Kidney glomerular epithelial cell (primary cell): ENCODE measurements around the gene SMIM36.
"Not testable (repeated sequence)": the region's sequence is repeated elsewhere in the genome, so short reads cannot be mapped to it uniquely, and the experiment has no call there.

Experiments
- DNase-seq: peaks from one replicate; lab custom pipeline; 2025; lab: John Stamatoyannopoulos, UW

The SMIM36 gene

DNA sequence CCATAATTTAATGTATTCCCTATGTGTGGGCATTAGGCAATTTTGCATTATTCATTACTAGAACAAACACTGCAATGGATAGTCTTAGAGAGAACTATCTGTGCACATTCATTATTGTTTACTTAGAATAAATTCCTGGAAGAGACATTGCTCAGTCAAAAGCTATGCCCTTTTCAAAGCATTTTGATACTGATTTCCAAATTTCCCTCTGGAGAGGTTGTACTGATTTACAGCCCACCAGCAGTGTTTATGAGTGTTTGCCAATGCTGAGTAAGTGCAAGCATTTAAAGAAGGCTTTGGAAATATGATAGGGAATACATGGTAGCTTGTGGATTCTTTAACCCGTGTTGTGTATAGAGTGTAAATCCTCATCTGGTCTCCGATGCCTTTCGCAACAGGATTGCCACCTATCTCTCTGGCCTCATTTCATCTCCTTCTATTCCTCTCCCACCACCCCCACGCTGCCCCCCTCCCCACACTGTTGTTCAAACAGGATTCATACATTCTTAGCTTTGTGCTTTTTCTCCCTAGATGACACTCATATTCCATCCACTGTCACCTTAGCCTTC lies 56.3 kb downstream of the SMIM36 start:
- DNase-seq: peak; percentile 30

DNA sequence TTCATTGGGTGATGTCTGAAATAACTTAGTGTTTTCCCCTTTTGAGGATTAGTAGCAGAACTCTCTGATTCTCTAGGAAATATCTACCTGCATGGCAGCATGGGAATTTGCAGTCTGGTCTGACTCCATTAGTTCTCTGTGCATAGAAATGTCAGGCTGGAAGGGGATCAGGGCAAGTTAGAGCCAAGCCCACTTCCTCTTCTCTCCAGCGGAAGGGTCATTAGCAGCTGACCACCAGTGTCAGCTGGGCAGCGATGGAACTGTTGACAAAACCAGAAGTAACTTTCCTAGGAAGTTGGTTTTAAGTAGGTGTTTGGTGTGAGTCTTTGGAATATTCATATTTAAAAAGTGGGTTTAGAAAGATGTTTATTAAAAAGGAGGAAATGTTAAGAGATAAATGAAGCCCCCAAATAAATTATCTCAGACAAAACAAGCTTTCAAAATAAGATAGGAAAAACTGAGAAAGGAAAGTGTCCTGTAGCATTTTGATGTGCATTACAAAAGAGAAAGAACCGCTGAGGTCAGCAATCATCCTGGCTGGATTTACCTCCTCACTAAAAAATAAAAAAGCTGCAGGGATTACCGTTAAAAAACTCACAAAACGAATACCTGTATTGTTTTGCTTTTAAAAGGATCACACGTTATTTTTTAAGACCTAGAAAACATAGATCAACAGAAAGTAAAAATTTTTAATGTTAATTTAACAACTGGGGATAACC lies 57.3 kb downstream of the SMIM36 start:
- DNase-seq: no peak

DNA sequence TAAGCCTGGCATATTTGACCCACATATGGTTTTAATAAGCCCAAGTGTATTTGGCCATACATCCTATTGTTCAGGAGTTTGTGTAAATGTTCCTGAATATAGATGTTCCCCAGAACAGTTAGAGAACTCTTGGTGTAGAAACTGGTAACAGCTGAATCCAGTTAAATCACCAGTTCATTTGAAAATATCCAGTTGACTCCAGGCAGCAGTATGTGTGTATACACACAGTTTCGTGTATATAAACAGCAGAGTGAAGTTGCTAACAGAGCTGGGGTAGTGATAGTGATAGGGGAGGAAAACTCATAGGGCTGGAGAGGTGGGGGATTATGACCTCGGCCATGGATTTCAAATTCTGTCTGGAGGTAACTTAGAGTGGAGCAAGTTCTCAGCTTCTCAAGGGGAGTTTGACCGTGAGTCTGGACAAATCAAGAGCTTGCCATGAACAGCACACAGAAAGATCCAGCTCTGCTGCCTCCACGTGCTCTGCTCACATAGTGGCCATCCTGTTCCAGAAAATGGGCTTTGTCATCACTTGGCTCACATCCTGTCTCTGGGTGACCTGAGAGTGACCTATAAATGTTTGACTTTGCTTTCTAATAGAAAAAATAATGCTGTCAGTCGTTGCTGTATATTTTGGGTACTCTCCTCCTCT lies 59.0 kb downstream of the SMIM36 start:
- no peak for DNase-seq

DNA sequence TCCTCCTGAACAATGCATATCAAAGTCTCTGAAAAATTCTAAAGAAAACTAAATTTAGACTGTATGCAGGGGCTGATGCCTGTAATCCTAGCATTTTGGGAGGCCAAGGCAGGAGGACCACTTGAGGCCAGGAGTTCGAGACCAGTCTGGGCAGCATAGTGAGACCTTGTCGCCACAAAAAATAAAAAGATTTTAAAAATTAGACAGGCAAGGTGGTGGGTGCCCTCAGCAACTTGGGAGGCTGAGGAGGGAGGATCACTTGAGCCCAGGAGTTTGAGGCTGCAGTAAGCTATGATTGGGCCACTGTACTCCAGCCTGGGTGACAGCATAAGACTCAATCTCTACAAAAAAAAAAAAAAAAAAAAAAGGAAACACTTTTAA lies 59.5 kb downstream of the SMIM36 start:
- no peak for DNase-seq

DNA sequence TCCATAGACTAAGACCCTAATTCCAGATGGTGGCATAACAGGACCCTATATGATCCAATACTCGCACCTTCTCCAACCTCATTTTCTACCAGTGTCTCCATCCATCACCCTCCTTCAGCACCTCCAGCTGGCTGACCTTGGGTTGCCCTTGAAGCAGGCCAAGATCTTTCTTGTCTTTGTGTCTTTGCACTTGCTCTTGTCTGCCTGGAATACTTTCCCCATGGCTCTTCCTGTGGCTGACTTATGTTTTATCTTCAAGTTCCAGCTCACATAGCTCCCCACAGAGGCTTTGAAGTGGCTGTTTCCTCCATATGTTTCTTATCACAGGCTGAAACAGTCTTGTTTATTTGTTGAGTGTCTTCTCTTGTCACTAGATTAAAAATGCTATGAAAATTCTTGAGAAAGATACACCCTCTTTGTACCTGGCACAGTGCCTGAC lies 60.0 kb downstream of the SMIM36 start:
- no peak for DNase-seq

DNA sequence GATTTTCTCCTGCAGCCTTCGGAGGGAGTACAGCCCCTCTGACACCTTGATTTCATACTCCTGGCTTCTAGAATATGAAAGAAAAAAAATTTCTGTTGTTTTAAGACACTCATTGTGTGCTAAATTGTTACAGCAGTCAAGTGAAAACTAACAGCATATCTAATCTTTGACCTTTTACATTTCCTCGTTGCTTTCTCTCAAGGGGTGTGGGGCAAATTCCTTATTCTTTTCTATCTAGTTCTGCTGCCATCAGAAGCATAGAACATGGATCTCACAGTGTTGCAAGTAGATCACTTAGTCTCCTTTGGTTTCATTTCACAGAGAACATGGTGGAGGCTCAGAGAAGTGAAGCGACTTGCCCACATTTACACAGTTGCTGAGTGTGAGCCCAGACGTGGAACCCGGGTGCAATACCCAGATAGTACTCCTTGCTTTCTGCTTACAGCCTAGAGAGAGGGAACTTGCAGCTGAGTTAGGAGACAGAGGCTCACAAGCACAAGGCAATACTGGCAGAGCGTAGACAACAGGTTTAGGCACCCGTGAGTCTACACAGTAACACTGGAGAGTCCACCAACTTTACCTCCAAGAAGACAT lies 60.9 kb downstream of the SMIM36 start:
- no peak for DNase-seq

DNA sequence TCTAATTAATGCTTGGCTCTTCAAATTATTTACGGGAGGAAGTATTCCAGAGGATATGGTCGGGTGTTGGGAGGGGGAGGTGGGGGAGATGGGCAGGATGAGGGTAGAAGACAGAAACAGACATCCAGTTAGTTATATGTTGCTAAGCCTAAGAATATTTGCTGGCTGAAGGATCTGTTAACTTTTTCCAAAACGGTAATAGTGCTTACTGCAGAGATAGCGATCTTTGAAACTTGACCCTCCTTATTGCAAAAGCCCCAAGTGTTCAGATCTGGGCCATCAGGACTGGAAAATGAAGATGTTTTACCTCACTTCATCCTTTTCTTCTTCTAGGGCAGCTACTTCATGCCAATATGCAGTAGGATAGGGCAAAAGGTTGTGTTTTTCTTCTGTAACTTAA lies 62.6 kb downstream of the SMIM36 start:
- no peak for DNase-seq

DNA sequence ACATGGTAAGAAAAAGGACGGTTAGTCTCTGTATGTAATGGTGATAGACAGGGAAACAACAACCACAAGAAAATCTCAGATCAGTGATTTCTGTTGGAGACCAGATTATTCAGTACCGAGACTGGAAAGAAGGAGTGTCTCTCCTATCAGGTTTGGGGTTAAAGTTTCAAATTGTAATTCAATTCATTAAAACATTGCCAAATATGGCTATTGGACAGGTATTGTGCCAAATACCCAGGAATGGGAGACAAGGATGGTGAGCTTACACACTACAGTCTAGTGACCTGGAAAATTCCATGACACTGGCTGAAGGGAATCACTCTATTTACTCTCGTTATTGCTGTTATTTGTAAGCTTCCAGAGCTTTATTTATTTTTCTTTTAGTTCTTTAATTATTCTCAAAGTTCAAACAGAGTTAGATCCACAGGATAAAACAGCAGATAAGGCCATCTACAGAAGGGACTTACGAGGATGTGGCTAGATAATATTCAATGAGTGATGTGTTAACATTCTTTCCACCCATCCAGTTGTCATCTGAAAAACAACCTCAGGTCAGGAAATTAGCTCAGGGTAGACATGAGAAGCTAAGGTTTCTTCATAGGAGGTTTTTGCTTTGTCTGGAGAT lies 64.6 kb downstream of the SMIM36 start:
- DNase-seq: no peak

DNA sequence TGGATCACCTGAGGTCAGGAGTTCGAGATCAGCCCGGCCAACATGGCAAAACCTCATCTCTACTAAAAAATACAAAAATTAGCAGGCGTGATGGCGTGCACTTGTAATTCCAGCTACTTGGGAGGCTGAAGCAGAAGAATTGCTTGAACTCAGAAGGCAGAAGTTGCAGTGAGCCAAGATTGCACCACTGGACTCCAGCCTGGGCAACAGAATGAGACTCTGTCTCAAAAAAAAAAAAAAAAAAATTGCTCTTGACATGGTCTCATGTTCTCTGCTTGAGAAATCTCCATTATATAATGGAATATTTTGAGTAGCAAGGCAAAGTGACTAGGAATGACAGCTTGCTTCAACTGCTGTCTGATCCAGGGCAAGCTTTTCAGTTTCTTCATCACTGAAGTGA lies 65.2 kb downstream of the SMIM36 start:
- not testable (repeated sequence) for DNase-seq

DNA sequence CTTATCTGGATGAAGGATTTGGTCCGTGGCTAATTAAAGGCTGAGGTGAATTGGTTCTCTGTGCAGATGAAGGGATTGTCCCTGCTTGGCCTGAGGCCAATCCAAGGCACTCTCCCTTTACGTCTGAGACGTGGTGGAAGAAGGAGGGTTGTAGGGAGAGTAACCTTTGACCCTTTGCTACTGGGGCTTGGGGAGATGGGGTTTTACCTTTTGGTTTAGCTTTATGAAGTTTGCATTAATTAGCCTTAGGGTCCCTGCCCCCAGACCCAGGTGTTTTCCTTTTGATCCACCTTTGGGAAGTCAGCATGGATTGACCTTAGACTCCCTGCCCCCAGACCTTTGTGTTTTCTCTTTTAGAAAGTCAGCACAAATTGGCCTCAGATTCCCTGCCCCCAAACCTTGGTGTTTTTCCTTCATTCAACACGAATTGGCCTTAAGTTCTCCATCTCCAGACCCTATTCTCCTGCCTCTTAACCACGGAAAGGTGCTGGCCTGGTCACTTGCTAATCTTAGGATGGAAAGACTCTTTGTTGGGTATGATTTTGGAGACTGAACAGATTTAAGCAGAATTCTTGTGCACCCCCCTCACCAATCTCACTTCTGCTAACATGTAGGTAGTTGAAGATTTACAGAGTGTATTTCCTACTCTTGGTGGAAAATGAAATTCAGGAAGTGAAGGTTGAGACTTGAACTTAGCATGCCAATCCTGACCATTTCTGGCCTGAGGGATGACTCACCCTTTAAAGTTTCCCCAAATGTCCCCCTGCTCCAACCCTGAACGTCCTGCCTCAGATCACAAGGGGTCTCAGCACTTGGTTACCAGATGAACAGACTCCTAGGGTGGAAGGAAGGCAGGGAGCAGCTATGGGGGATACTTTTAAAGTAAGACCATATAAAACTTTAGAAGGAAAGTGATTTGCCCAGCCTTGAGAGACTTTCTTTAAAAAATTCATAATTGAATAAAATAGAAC lies 66.5 kb downstream of the SMIM36 start:
- peak; percentile 17 for DNase-seq

DNA sequence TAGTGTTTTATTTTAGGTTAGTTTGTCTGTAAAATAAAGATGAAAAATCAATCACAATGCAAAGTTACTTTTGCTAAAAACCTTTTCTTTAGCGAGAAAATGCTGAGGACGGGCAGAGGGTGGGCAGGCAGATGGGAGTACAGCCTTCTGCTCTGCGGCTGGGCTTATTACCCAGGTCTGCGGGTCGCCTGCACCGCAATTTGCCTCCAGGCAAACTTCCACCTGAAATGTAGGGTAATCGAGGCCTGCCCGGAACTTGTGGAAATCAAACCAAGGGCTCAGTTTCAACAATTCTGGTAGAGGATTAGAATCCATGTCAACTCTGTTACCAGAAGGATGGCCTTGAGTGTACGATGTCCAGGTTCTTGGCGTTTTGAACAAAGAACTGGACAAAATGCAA lies 67.3 kb downstream of the SMIM36 start:
- DNase-seq: no peak

DNA sequence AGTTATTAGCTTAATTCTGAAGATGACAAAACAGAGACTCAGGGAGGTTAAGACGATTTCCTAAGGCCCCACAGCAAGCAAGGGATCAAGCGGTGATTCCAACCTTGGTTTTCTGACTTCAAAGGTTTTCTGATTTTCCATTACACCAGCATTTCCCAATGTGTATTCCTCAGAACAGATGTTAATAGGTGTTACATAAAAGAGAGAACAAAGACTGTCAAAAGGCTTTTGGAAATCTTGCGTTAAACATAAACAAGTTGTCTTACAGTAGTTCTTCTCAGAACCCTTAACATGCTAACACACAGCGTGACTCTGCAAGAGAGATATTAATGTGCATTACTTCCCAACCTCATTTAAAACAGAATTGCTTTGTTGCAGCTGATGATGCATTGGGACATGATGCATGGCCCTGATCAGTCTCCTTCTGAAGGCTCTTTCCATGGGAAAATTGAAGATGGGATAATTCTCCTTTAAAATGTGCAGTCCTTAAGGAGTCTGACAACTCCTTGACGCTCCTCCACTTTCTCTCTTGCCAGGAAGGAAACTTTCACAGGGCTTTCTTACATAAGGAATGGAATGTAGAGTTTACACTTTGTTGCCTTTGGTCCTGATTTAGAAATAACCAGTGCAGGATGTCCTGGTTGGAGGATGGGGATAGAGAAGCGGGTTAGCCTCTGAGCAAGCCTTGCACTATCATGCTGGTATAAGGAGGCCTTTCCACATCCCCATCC lies 68.1 kb downstream of the SMIM36 start:
- no peak for DNase-seq

DNA sequence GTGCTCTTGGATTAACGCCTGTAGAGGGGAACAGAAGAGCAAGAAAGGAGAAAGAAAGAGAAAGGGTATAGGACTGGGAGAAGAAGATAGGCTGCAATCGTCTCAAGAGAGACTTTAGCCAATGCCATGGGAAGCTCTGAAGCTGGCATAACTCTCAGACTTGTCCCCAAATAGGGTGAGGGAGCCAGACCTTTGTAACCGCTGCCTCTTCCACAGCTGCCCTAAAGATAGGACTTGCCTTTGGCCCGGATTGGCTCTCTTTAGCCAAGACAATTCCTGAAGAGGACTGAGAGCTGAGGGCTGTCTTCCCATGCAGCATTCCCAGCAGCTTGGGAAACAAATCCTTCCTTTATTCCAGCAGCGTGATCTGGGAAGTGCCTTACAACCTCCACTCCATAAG lies 68.8 kb downstream of the SMIM36 start:
- DNase-seq: no peak

DNA sequence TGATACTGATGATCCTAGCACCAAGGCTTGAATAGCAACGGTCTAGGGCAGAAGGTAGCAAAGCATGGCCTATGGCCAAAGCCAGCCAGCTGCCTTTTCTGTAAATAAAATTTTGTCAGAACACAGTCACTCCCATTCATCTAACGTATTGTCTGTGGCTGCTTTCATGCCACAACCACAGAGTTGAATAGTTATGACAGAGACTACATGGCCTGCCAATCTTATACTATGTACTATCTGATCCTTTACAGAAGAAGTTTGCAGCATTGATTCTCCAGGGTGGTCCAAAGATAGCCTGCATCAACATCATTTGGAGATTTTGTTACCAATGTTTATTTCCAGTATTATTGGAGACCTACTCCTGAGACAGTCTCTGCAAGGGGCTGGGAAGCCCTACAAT lies 69.7 kb downstream of the SMIM36 start:
- DNase-seq: no peak

DNA sequence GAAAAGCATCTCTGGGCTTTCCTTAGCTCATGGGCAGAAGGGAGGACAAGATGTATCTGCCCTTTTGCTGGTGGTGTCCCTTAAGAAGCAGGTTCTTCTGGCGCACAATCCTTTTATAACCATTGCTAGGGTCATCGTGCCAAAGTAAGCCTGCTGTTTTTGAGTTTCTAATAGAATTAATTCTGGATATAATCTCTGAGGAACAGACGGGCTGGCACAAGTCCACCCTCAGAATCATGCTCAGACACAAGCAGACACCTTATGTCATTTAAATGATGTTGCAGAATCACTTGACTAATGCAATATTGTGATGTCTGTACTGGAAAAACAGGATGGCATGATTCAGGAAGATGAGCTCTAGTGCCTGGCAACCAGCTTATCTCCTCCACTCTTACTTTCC lies 70.9 kb downstream of the SMIM36 start:
- DNase-seq: no peak

DNA sequence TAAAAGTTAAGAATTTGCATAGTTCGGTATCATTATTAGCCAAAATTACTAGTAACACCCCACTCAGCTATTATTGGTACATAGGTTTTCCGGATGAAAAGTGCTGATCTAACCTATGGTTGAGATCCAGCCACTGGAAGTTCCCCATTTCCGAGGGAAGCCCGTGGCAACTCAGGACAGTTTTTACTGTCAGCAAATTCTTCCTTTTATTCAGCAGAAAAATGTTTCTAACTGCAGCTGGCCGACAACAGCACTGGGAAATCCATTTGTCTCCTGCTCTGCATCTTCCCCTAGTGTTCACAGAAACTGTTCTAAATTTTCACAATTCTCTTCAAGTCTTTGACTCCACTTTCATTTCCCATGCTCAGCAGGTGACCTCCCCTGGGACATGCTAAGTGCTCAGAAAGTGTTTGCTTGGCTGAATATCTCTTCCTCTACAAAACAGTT lies 74.1 kb downstream of the SMIM36 start:
- no peak for DNase-seq

DNA sequence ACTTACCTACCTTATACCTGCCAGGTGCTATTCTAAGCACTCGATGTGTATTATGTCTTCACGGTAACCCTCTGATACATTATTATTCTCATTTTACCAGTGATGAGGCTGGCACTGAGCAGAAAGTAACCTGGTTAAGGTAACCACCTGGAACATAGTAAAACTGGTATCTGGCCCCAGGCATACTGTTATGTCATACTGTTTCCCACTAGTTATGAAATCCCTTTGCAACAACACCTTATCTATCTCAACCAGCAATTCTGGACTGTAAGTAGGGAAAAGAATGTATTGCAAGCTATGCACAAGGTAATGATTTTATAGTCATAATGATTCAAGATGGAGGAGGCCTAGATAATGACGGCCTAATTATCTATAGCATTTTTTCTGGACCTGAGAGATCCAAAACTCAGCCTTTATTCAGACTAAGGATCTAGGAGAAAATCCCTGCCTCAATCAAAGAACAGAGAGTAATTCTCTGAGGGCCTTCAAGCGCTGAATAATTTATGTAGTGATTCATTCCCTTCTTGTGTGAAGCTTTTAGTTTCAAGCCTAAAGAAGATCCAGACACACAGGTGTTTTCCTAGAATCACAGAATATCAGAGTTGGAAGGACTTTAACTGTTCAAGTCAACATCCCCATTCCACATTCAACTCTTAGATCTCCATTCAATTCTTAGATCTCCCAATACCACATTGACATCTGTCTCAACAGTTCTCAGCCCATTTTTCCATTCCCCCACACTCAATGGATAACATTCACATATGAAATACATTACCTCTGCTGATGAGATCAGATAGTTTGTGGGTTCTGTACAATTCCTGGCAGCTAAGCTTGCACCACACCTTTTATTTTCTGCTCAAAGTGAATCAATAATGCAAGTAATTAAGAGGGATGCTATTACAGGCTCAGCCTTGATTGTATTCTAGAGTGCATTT lies 74.8 kb downstream of the SMIM36 start:
- no peak for DNase-seq

DNA sequence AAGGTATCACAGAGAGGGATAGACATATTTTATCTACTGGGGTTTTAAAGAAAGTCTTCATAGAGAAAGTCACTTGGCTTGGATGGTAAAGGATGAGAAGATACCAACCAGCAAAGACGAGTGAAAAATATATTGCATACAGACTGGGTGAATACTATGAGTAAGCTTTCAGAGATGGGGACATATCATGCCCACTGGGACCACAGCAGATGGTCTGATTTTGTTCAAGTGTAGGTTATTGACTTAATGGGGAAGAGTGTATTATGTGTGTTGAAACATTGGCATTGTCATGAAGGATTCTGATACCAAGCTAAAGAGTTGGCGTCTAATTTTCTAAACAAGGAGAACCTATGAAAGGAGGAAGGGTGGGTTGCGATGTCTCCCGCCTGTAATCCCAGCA lies 75.8 kb downstream of the SMIM36 start:
- no peak for DNase-seq

DNA sequence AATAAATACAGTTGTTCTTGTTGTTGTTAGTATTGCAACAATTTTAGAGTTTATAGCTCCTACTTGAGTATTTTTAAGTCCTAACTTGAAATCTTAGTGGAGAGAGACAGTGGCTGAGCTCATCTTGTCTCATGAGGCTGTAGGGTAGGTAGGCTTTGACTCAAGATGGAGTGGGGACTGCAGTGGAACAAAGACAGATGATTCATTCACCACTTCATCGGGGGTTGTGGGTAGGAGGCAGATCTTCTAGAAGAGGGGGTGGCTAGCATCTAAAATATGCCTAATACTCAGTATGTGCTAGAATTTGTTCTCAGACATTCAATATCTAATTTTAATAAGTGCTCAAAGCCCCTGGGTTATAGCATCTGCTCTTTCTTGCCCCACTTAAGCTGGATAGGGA lies 76.5 kb downstream of the SMIM36 start:
- no peak for DNase-seq
